AG09309 (cell line): ENCODE data around the gene OVCH1.

Experiments
- DNase-seq: peaks from one replicate; pipeline ENCODE4 v3.0.0-alpha.2; 2010; ENCODE audit warnings: low read depth
- H3K4me3 ChIP-seq: 2 replicates; pipeline ENCODE4 v1.5.1; 2011; ENCODE audit warnings: mild to moderate bottlenecking, low read depth, low read length, moderate library complexity; ENCODE audit not compliant: control insufficient read depth
- CTCF ChIP-seq: IDR thresholded peaks from 2 replicates; pipeline ENCODE4 v1.5.1; 2011; ENCODE audit warnings: mild to moderate bottlenecking, low read depth, low read length, inconsistent platforms; ENCODE audit not compliant: insufficient read depth, control insufficient read depth; ENCODE audit errors: missing control alignments

OVCH1 gene

GRCh38 chr12:29382251-29382650, 115.2 kb downstream of the OVCH1 start:
- no peak for TF ChIP-seq CTCF
- H3K4me3 ChIP-seq: no peak overlapping the region
- DNase-seq: no peak

- peak; percentile 96 for DNase-seq
- no peak for TF ChIP-seq CTCF
- H3K4me3 ChIP-seq: peak within 1 kb of the TSS; percentile 62
These were observed 116.7 kb downstream of the OVCH1 start, which contains the start of gene ERGIC2 for GRCh38 chr12:29380536-29381523. TSS of gene ERGIC2 (minus strand) at chr12:29381172. CDS start at chr12:29371633, 9,539 bp downstream.
